Epithelial cell of esophagus (primary cell): ENCODE measurements around the gene SMG6.

Source experiments
- DNase-seq: peaks from one replicate; pipeline ENCODE4 v3.0.0; 2010; ENCODE audit warnings: low read depth
- H3K4me3 ChIP-seq: 2 replicates; pipeline ENCODE4 v1.5.1; 2011; ENCODE audit warnings: mild to moderate bottlenecking, low read length, control low read depth
- TF ChIP-seq, protein P1 (sequence below): IDR thresholded peaks from 2 replicates; pipeline ENCODE4 v1.5.1; 2011; ENCODE audit warnings: low read depth, mild to moderate bottlenecking, low read length, control low read depth, inconsistent platforms; ENCODE audit not compliant: insufficient read depth; ENCODE audit errors: missing control alignments

SMG6 gene

DNA sequence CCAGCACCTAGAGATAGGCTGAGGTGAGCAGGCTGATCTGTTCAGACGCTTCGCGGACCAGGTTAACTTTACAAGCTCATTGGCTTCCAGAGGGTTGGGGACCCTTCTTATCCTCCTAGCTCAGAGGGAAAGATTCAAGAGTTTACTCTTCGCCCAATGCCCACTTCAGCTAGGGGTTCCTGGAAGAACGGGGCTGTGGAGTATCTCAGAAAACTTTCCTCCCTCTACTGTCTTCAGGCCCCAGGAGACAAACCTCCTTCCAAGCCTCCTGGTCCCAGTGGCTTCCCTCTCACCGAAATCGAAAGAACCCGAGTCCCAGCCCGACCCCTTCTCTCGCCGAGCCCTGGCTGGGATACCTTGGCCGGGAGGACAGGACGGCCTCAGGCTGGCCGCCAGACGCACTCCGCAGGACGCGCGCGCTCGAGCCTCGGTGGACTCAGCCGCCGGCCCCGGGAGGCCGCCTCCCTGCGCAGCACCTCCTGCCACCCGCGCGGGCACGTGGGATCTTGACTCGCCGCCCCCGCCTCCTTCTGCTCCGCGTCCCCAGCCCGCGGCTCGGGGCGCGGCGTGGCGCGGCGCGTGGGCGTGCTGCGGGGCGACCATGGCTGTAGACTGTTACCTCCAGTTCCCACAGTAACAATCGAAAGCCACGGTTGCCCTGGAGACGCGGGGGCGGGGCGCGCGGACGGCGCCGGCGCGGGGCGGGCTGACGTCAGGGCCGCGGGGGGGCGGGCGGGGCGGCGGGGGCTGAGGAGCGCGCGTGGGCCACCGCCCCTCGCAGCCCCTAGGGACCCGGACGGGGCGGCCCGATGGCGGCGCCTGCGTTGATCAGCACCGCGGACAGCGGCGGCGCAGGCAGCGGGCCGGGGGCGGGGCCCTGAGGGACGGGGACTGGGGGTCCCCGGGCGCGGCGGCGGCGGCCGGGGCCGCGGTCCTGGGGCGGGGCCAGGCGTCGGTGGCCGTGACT lies 254.0 kb downstream of the SMG6 start:
- peak overlapping the region; percentile 53 for H3K4me3 ChIP-seq
- TF ChIP-seq, protein P1, sequence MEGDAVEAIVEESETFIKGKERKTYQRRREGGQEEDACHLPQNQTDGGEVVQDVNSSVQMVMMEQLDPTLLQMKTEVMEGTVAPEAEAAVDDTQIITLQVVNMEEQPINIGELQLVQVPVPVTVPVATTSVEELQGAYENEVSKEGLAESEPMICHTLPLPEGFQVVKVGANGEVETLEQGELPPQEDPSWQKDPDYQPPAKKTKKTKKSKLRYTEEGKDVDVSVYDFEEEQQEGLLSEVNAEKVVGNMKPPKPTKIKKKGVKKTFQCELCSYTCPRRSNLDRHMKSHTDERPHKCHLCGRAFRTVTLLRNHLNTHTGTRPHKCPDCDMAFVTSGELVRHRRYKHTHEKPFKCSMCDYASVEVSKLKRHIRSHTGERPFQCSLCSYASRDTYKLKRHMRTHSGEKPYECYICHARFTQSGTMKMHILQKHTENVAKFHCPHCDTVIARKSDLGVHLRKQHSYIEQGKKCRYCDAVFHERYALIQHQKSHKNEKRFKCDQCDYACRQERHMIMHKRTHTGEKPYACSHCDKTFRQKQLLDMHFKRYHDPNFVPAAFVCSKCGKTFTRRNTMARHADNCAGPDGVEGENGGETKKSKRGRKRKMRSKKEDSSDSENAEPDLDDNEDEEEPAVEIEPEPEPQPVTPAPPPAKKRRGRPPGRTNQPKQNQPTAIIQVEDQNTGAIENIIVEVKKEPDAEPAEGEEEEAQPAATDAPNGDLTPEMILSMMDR, result no peak
- peak; percentile 75 for DNase-seq

DNA sequence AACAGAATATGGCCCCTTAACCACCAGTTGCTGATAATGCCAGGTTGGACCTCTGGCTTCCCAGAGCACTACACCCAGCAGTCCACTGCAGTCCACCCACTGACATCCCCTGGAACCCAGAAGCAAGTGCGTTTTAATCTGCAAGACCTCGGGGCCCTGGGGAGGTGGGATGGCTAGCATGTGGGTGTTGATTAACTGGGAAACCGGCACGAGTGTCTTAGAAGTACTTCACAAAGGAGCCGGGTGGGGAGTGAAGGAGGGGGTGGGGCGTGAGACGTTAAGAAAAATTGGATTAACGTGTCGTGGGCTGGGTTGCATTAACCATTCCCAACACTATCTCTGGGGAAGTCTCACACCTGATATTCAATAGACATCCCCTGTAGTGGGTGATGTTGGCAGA lies 254.8 kb downstream of the SMG6 start:
- TF ChIP-seq, protein P1, result no peak
- H3K4me3 ChIP-seq, result peak overlapping the region; percentile 53
- no peak for DNase-seq

DNA sequence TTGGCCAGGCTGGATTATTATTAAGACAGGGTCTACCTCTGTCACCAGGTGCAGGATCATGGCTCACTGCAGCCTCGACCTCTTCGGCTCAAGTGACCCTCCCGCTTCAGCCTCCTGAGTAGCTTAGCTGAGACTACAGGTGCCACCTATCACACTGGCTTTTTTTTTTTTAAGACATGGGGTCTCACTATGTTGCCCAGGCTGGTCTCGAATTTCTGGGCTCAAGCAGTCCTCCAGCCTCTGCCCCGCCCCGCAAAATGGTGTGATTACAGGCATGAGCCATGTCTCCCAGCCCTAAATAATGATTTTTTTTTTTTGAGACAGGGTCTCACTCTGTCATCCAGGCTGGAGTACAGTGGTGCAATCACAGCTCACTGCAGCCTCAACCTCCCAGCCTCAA lies 256.0 kb downstream of the SMG6 start:
- DNase-seq, result no peak
- TF ChIP-seq, protein P1, result no peak
- no peak overlapping the region for H3K4me3 ChIP-seq

DNA sequence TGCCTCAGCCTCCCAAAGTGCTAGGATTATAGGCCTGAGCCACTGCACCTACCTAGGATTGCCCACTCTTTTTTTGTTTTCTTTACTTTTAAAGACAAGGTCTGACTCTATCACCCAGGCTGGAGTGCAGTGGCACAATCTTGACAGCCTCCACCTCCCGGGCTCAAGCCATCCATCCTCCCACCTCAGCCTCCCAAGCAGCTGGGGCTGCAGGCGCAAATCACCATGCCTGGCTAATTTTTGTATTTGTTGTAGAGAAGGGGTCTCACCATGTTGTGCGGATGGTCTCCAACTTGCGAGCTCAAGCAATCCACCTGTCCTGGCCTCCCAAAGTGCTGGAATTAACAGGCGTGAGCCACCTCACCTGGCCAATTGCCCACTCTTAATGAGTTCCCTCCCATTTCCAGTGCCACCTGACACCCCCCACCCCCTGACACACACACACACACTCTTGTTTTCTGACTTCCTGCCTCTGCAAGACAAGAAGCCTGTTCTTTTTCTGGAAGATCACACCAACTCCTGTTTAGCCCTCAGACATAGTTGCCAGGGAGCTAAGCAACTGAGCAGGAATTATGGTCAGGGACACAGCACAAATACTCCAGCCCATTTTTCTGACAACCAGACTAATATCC lies 259.2 kb downstream of the SMG6 start:
- no peak for DNase-seq
- TF ChIP-seq, protein P1, result no peak
- no peak overlapping the region for H3K4me3 ChIP-seq

DNA sequence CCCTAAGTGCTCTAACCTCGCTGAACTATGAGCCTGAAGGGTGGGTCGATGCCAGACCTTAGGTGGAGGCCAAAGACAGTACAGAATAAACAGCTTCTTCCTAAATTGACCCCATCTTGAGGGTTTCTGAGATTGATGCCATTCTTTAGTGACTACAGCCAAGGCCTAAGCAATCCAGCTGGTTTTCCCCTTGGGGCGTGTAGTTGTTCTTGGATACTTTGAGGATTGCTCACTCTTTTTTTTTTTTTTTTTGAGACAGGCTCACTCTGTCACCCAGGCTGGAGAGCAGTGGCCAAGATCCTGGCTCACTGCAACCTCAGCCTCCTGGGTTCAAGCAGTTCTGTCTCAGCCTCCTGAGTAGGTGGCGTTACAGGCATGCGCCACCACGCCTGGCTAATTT lies 259.8 kb downstream of the SMG6 start:
- TF ChIP-seq, protein P1, result no peak
- peak; percentile 89 for DNase-seq
- no peak overlapping the region for H3K4me3 ChIP-seq

DNA sequence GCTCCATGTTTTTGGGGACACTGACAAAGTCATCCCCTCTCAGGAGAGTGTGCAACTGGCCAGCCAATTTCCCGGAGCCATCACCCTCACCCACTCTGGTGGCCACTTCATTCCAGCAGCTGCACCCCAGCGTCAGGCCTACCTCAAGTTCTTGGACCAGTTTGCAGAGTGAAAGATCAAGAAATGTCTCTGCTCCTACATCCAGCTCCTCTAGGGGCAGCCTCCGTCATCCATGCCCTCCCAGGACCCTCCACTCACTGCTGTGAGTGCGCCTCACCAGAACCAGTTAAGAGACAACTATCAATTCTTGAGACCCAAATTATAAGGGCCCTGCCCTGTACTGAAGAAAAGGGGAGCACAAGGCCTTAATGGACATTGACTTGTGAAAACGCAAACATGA lies 260.7 kb downstream of the SMG6 start:
- H3K4me3 ChIP-seq, result peak overlapping the region; percentile 89
- TF ChIP-seq, protein P1, result no peak
- no peak for DNase-seq

DNA sequence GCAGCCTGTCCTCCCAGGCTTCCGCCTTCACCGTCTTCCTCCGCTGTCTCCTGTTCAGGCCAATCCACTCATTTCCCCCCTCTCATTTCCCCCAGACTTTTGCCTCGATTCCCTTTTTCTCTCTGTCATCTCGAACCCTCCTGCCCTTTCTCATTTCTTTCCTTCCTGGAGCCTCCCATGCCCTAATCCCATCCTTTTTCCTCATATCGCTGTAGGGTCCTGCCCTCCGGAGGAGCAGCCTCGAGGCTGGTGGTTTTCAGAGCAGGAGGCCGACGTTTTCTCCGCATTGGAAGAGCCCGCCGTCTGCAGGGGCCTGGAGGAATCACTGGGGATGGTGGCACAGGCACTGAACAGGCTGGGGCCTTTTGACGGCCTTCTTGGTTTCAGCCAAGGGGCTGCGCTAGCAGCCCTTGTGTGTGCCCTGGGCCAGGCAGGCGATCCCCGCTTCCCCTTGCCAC lies 261.2 kb downstream of the SMG6 start:
- H3K4me3 ChIP-seq, result peak overlapping the region; percentile 89
- no peak for DNase-seq
- TF ChIP-seq, protein P1, result peak; percentile 30
